ENCODE data around the gene SASH1. TPM values are rescaled to one million over a fixed set of nuclear protein-coding genes. Genes with fewer than 3 reads are reported as not detected.
A peak's percentile ranks its signal among the peaks of the same experiment; 100 is the strongest.
"Not testable (repeated sequence)": the region's sequence is repeated elsewhere in the genome, so short reads cannot be mapped to it uniquely, and the experiment has no call there.

Gene SASH1
- total RNA-seq, 1 experiment from 2014 or later = 9.8 TPM

- Histone ChIP-seq H3K4me2 (ENCODE audit: low read length) (no peak overlapping the region), H3K27me3 (ENCODE audit: low read length) (no peaks in the 10 kb centered on the region), H3K36me3 (ENCODE audit: low read depth, low read length) (no peaks in the 10 kb centered on the region), H3K9me2 (replicated peaks; ENCODE audit: low read length) (no peaks in the 10 kb centered on the region), H3F3A (ENCODE audit: low read length, unreplicated experiment) (no peaks in the 10 kb centered on the region), H4K20me1 (ENCODE audit: low read length) (peaks cover 4% of the 10 kb centered on the region; the same call in 1 of the 2 replicates), H2AFZ (ENCODE audit: low read length) (no peak overlapping the region), H3K27ac (ENCODE audit: low read length) (no peak overlapping the region), H3K4me3 (ENCODE audit: low read length) (no peak overlapping the region), H3K9me3 (ENCODE audit: low read length) (no peaks in the 10 kb centered on the region), H3K4me1 (ENCODE audit: insufficient read depth, low read length) (peaks cover 5% of the 10 kb centered on the region), H3K9ac (ENCODE audit: low read length) (no peak overlapping the region), H3K79me2 (ENCODE audit: low read length) (peaks cover 40% of the 10 kb centered on the region)
- POLR2A ChIA-PET (ENCODE audit: unreplicated experiment) = no interaction called here
- no peak for TF ChIP-seq EZH2phosphoT487 (IDR thresholded peaks at IDR 0.05; ENCODE audit: borderline replicate concordance, low read length)
- BruUV-seq (replicated peaks) = no TSS peak
- DNase-seq (no peak), ATAC-seq (no peak)
- CTCF ChIA-PET = no interaction called here
- intact Hi-C loops (cut with micrococcal nuclease) = loop anchor here (10.0 kb wide), 1 partner anchor 154 kb away; no protein-coding TSS in a partner anchor
Observed at GRCh38 chr6:148348778-148349177, 6.1 kb downstream of the SASH1 start.

GRCh38 chr6:148349466-148349865 lies 6.8 kb downstream of the SASH1 start:
- intact Hi-C loops (cut with micrococcal nuclease) = loop anchor here (10.0 kb wide), 1 partner anchor 155 kb away; no protein-coding TSS in a partner anchor
- no peaks in the 10 kb centered on the region for H3F3A ChIP-seq (ENCODE audit: low read length, unreplicated experiment)

GRCh38 chr6:148351309-148351708 lies 8.7 kb downstream of the SASH1 start:
- peaks cover 21% of the 10 kb centered on the region for H3K79me2 ChIP-seq (ENCODE audit: low read length)

More at GRCh38 chr6:148349466-148349865, 6.8 kb downstream of the SASH1 start:
- Histone ChIP-seq H3K79me2 (ENCODE audit: low read length) (peaks cover 34% of the 10 kb centered on the region), H3K27me3 (ENCODE audit: low read length) (no peaks in the 10 kb centered on the region), H3K36me3 (ENCODE audit: low read depth, low read length) (no peaks in the 10 kb centered on the region), H3K9me3 (ENCODE audit: low read length) (no peaks in the 10 kb centered on the region), H3K9me2 (replicated peaks; ENCODE audit: low read length) (no peaks in the 10 kb centered on the region), H3K4me2 (ENCODE audit: low read length) (no peak overlapping the region), H3K4me3 (ENCODE audit: low read length) (no peak overlapping the region), H3K4me1 (ENCODE audit: insufficient read depth, low read length) (no peaks in the 10 kb centered on the region), H4K20me1 (ENCODE audit: low read length) (no peaks in the 10 kb centered on the region), H3K27ac (ENCODE audit: low read length) (no peak overlapping the region), H3K9ac (ENCODE audit: low read length) (no peak overlapping the region), H2AFZ (ENCODE audit: low read length) (no peak overlapping the region)
- DNase-seq (peak; percentile 24), ATAC-seq (no peak)
- no peak for TF ChIP-seq EZH2 (IDR thresholded peaks at IDR 0.05; ENCODE audit: low read length, unreplicated experiment)
- TF ChIP-seq CTCF (conservative IDR thresholded peaks at IDR 0.05; ENCODE audit: low read depth, low read length) = no peak
- no peak for TF ChIP-seq EZH2phosphoT487 (IDR thresholded peaks at IDR 0.05; ENCODE audit: borderline replicate concordance, low read length)
- POLR2A ChIA-PET (ENCODE audit: unreplicated experiment) = no interaction called here
- CTCF ChIA-PET = no interaction called here
- BruUV-seq (replicated peaks) = no TSS peak

GRCh38 chr6:148352421-148352820 lies 9.8 kb downstream of the SASH1 start:
- H3K27me3 ChIP-seq (ENCODE audit: low read length); DNase-seq; H3K27ac ChIP-seq (ENCODE audit: low read length); H3F3A ChIP-seq (ENCODE audit: low read length, unreplicated experiment); BruUV-seq (replicated peaks); H3K9me3 ChIP-seq (ENCODE audit: low read length); POLR2A ChIA-PET (ENCODE audit: unreplicated experiment); ATAC-seq; intact Hi-C loops (cut with micrococcal nuclease); H3K4me2 ChIP-seq (ENCODE audit: low read length); H3K4me3 ChIP-seq (ENCODE audit: low read length); H4K20me1 ChIP-seq (ENCODE audit: low read length); H3K36me3 ChIP-seq (ENCODE audit: low read depth, low read length); H3K9ac ChIP-seq (ENCODE audit: low read length); H3K9me2 ChIP-seq (replicated peaks; ENCODE audit: low read length); H2AFZ ChIP-seq (ENCODE audit: low read length); CTCF ChIA-PET; H3K4me1 ChIP-seq (ENCODE audit: insufficient read depth, low read length): not testable (repeated sequence)
- peaks cover 11% of the 10 kb centered on the region for H3K79me2 ChIP-seq (ENCODE audit: low read length)

More at GRCh38 chr6:148351309-148351708, 8.7 kb downstream of the SASH1 start:
- ATAC-seq (no peak), DNase-seq (no peak)
- BruUV-seq (replicated peaks) = no TSS peak
- Histone ChIP-seq H3K9ac (ENCODE audit: low read length) (no peak overlapping the region), H3F3A (ENCODE audit: low read length, unreplicated experiment) (no peaks in the 10 kb centered on the region), H3K4me1 (ENCODE audit: insufficient read depth, low read length) (no peaks in the 10 kb centered on the region), H4K20me1 (ENCODE audit: low read length) (no peaks in the 10 kb centered on the region), H3K4me2 (ENCODE audit: low read length) (no peak overlapping the region), H2AFZ (ENCODE audit: low read length) (no peak overlapping the region), H3K27me3 (ENCODE audit: low read length) (no peaks in the 10 kb centered on the region), H3K4me3 (ENCODE audit: low read length) (no peak overlapping the region), H3K9me3 (ENCODE audit: low read length) (no peaks in the 10 kb centered on the region), H3K27ac (ENCODE audit: low read length) (no peak overlapping the region), H3K9me2 (replicated peaks; ENCODE audit: low read length) (no peaks in the 10 kb centered on the region), H3K36me3 (ENCODE audit: low read depth, low read length) (no peaks in the 10 kb centered on the region)
- intact Hi-C loops (cut with micrococcal nuclease) = no loop called here
- ChIA-PET POLR2A (ENCODE audit: unreplicated experiment) (no interaction called here), CTCF (no interaction called here)
- no peak for TF ChIP-seq EZH2phosphoT487 (IDR thresholded peaks at IDR 0.05; ENCODE audit: borderline replicate concordance, low read length)
- no peak for TF ChIP-seq CTCF (conservative IDR thresholded peaks at IDR 0.05; ENCODE audit: low read depth, low read length)
- TF ChIP-seq EZH2 (IDR thresholded peaks at IDR 0.05; ENCODE audit: low read length, unreplicated experiment) = no peak

Data from PC-3 (cell line).